OCI-LY3 (cell line): Measurements from ENCODE around the gene NFIC.

ENCODE experiments used
- H2AFZ ChIP-seq: fragments of 200-600, 300-600 bp; shearing (Covaris generic); 2 replicates; pipeline ENCODE4 v1.6.0; 2014; ENCODE audit warnings: antibody characterized with exemption, low read depth, low read length
- H3K27ac ChIP-seq: fragments of 200-600, 300-600 bp; sonication (generic); 2 replicates; pipeline ENCODE4 v1.5.1; 2014; ENCODE audit warnings: mild to moderate bottlenecking, low read length, moderate library complexity, mixed read lengths
- H3K27me3 ChIP-seq: fragments of 200-600, 300-600 bp; sonication (generic); 2 replicates; pipeline ENCODE4 v1.6.1; 2014; ENCODE audit warnings: low read depth, low read length, mixed read lengths
- H3K36me3 ChIP-seq: fragments of 200-600, 300-600 bp; sonication (generic); replicated peaks from 2 replicates; pipeline ENCODE3; 2014; ENCODE audit warnings: low read depth, low read length, mixed read lengths
- H3K4me1 ChIP-seq: fragments of 300-600, 200-600 bp; sonication (generic); 2 replicates; pipeline ENCODE4 v1.6.1; 2014; ENCODE audit warnings: low read length, mixed read lengths
- H3K4me2 ChIP-seq: fragments of 200-600, 300-600 bp; sonication (generic); 2 replicates; pipeline ENCODE4 v1.6.1; 2014; ENCODE audit warnings: low read length, mixed read lengths
- H3K4me3 ChIP-seq: fragments of 300-600, 200-600 bp; sonication (generic); 2 replicates; pipeline ENCODE4 v1.5.1; 2014; ENCODE audit warnings: antibody characterized with exemption, mild to moderate bottlenecking, low read length, moderate library complexity
- H3K79me2 ChIP-seq: fragments of 300-600, 200-600 bp; shearing (Covaris generic); 2 replicates; pipeline ENCODE4 v1.6.1; 2014; ENCODE audit warnings: mild to moderate bottlenecking, low read length, mixed read lengths
- H3K9ac ChIP-seq: fragments of 300-600, 200-600 bp; shearing (Covaris generic); 2 replicates; pipeline ENCODE4 v1.6.0; 2014; ENCODE audit warnings: mild to moderate bottlenecking, low read length, moderate library complexity
- H3K9me3 ChIP-seq: fragments of 200-600, 300-600 bp; shearing (Covaris generic); 2 replicates; pipeline ENCODE4 v1.6.1; 2014; ENCODE audit warnings: low read length, mixed read lengths; ENCODE audit not compliant: insufficient read depth
- H4K20me1 ChIP-seq: fragments of 200-600, 300-600 bp; sonication (generic); 2 replicates; pipeline ENCODE4 v1.6.1; 2016; ENCODE audit warnings: low read length, mixed read lengths; ENCODE audit not compliant: insufficient read depth
- EZH2phosphoT487 ChIP-seq: fragments of 200-600 bp; shearing (Covaris generic); IDR thresholded peaks from 2 replicates; pipeline ENCODE4 v1.6.1; 2018; ENCODE audit warnings: antibody characterized with exemption, mixed run types, low read depth
- TF ChIP-seq, protein P1 (sequence below): fragments of 200-600, 300-600 bp; sonication (generic); IDR thresholded peaks from 2 replicates; pipeline ENCODE4 v1.5.1; 2014; ENCODE audit warnings: antibody characterized with exemption, low read length, low read depth

NFIC gene

DNA sequence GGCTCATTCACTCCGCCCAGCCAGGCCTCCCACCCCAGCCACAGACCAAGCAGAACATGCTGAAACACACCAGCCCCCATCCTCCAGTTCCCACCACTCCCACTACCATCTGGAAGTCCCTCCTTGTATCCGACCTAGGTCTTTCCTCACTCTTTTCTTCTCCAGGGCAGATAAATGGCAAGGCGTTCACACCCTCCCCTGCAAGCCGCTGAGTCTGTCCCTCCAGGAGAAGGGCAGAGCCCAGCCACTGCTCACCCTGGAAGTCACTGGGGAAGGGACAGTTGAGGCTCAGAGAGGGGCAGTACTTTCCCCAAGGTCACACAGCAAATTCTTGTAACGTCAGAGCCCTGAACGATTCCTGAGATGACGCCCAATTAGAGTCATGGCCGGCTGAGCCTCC is 45.5 kb upstream of the NFIC start:
- Histone ChIP-seq H3K36me3 (no peaks in the 10 kb centered on the region), H3K79me2 (no peaks in the 10 kb centered on the region), H3K4me1 (no peaks in the 10 kb centered on the region), H2AFZ (no peak overlapping the region), H3K9me3 (no peaks in the 10 kb centered on the region), H3K27ac (no peak overlapping the region), H3K4me2 (no peak overlapping the region), H3K4me3 (no peak overlapping the region), H4K20me1 (no peaks in the 10 kb centered on the region), H3K27me3 (no peaks in the 10 kb centered on the region), H3K9ac (no peak overlapping the region)
- TF ChIP-seq, protein P1, sequence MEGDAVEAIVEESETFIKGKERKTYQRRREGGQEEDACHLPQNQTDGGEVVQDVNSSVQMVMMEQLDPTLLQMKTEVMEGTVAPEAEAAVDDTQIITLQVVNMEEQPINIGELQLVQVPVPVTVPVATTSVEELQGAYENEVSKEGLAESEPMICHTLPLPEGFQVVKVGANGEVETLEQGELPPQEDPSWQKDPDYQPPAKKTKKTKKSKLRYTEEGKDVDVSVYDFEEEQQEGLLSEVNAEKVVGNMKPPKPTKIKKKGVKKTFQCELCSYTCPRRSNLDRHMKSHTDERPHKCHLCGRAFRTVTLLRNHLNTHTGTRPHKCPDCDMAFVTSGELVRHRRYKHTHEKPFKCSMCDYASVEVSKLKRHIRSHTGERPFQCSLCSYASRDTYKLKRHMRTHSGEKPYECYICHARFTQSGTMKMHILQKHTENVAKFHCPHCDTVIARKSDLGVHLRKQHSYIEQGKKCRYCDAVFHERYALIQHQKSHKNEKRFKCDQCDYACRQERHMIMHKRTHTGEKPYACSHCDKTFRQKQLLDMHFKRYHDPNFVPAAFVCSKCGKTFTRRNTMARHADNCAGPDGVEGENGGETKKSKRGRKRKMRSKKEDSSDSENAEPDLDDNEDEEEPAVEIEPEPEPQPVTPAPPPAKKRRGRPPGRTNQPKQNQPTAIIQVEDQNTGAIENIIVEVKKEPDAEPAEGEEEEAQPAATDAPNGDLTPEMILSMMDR = no peak
- no peak for TF ChIP-seq EZH2phosphoT487

DNA sequence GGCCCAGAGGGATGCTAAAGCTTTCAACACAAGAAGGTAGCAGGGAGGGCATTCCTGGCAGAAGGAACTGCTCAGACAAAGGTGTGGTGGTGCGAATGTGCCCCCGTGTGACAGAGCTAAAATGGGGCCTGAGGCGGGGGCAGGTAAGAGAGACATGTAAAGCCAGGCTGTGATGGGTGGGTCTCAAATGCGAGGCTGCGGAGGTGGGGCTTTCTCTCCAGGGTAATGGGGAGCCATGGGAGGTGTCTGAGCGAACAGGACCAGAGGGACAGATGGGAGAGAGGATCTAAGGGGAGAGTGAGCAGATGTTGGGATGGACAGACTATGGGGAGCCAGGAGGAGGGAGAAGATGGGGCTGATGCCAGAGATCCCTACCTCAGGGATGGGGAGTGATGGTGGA is 44.7 kb upstream of the NFIC start:
- Histone ChIP-seq H3K9ac (no peak overlapping the region), H3K4me1 (no peaks in the 10 kb centered on the region), H3K4me2 (no peak overlapping the region), H4K20me1 (no peaks in the 10 kb centered on the region), H3K36me3 (no peaks in the 10 kb centered on the region), H3K79me2 (no peaks in the 10 kb centered on the region), H3K27ac (no peak overlapping the region), H3K4me3 (no peak overlapping the region), H2AFZ (no peak overlapping the region), H3K9me3 (no peaks in the 10 kb centered on the region), H3K27me3 (no peaks in the 10 kb centered on the region)
- TF ChIP-seq EZH2phosphoT487 = no peak
- TF ChIP-seq, protein P1 = no peak

DNA sequence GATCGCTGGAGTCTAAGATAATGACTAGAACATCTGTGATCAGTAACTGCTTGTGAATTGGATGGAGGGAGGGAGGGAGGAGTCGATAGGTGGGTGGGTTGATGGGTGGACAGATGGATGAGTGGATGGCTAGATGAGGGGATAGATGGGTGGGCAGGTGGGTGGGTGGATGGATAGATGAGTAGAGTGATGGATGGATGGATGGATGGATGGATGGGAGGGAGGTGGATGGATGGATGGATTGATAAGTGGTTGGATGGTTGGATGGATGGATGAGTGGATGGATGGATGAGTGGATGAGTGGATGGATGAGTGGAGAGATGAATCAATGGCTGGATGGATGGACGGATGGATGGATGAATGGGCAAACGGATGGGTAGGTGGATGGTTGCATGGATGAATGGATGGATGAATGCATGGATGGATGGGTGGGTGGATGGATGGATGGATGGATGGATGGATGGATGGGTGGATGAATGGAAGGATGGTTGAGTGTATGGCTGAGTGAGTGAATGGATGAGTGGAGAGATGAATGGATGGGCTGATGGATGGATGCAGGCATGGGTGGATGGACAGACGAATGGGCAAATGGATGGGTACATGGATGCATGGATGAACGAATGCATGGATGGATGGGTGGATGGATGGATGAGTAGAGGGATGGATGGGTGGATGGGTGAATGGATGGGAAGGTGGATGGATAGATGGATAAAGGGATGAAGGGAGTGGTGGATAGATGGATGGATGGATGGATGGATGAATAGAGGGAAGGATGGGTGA is 44.0 kb upstream of the NFIC start:
- H3K4me3 ChIP-seq = no peak overlapping the region
- TF ChIP-seq, protein P1 = no peak
- TF ChIP-seq EZH2phosphoT487 = no peak
- H3K4me1 ChIP-seq = no peaks in the 10 kb centered on the region
- no peaks in the 10 kb centered on the region for H4K20me1 ChIP-seq
- H3K36me3 ChIP-seq = no peaks in the 10 kb centered on the region
- H3K27me3 ChIP-seq = no peaks in the 10 kb centered on the region
- H2AFZ ChIP-seq = no peak overlapping the region
- no peaks in the 10 kb centered on the region for H3K9me3 ChIP-seq
- H3K4me2 ChIP-seq = no peak overlapping the region
- no peak overlapping the region for H3K9ac ChIP-seq
- H3K27ac ChIP-seq = no peak overlapping the region
- no peaks in the 10 kb centered on the region for H3K79me2 ChIP-seq

DNA sequence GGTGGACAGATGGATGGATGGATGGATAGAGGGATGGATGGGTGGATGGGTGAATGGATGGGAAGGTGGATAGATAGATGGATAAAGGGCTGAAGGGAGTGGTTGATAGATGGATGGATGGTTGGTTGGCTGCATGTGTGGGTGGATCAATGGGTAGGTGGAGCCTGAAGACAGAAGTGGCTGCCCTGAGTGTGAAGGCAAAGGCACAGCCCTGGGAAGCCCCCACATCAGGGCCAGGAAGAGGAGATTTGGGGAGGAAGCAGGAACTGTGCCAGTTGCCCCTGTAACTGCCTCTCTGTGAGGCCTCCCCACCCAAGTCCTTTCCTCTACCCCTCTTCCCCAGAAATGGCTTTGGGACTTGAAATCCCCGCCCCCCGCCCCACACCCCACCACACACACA is 43.4 kb upstream of the NFIC start:
- no peak overlapping the region for H3K27ac ChIP-seq
- TF ChIP-seq, protein P1 = no peak
- no peak for TF ChIP-seq EZH2phosphoT487
- no peak overlapping the region for H3K4me2 ChIP-seq
- no peaks in the 10 kb centered on the region for H3K9me3 ChIP-seq
- H3K9ac ChIP-seq = no peak overlapping the region
- H3K27me3 ChIP-seq = no peaks in the 10 kb centered on the region
- H4K20me1 ChIP-seq = no peaks in the 10 kb centered on the region
- H3K36me3 ChIP-seq = no peaks in the 10 kb centered on the region
- no peaks in the 10 kb centered on the region for H3K4me1 ChIP-seq
- H3K79me2 ChIP-seq = no peaks in the 10 kb centered on the region
- H3K4me3 ChIP-seq = no peak overlapping the region
- H2AFZ ChIP-seq = no peak overlapping the region
